Lung (tissue), 16 donors: ENCODE results near the gene OR5D18. TPM values are rescaled to one million over a fixed set of nuclear protein-coding genes. Genes with fewer than 3 reads are reported as not detected.

Source experiments
- ATAC-seq: fragments of 200-7000 bp; cut with Tn5 transposase; one replicate; pipeline ENCODE4 v1.9.1; 2020; ENCODE audit warnings: moderate number of reproducible peaks; ENCODE audit not compliant: insufficient read depth, low FRiP score
- DNase-seq, 3 donors: peaks; one replicate each; pipeline ENCODE4 v3.0.0-alpha.2; 2013 to 2017
- H3K27ac ChIP-seq, 2 donors: one replicate each; pipeline ENCODE4 v1.5.1; 2013; ENCODE audit warnings: mild to moderate bottlenecking in 2 of 2, moderate library complexity in 2 of 2, control low read depth in 1 of 2, inconsistent platforms in 1 of 2, low read depth in 1 of 2, low read length in 1 of 2
- H3K27me3 ChIP-seq, 3 donors: one replicate each; pipeline ENCODE4 v1.5.1; 2013; ENCODE audit warnings: low read length in 2 of 3; ENCODE audit not compliant: control insufficient read depth in 3 of 3, insufficient read depth in 3 of 3
- H3K36me3 ChIP-seq, 4 donors: one replicate each; pipeline ENCODE4 v1.5.1; 2013; ENCODE audit warnings: low read length in 4 of 4, mild to moderate bottlenecking in 1 of 4, moderate library complexity in 1 of 4; ENCODE audit not compliant: control insufficient read depth in 4 of 4, insufficient read depth in 4 of 4
- H3K4me1 ChIP-seq, 5 donors: one replicate each; pipeline ENCODE4 v1.5.1; 2013; ENCODE audit warnings: low read length in 5 of 5, mild to moderate bottlenecking in 2 of 5, moderate library complexity in 1 of 5; ENCODE audit not compliant: control insufficient read depth in 5 of 5, insufficient read depth in 5 of 5
- H3K4me3 ChIP-seq: one replicate; pipeline ENCODE4 v1.5.1; 2013; ENCODE audit warnings: mild to moderate bottlenecking, control low read depth, moderate library complexity
- H3K9ac ChIP-seq, 2 donors: one replicate each; pipeline ENCODE4 v1.5.1; 2013; ENCODE audit warnings: low read length in 2 of 2, control low read depth in 1 of 2; ENCODE audit not compliant: insufficient read depth in 1 of 2
- H3K9me3 ChIP-seq, 4 donors: one replicate each; pipeline ENCODE4 v1.5.1; 2013; ENCODE audit warnings: low read length in 3 of 4, mild to moderate bottlenecking in 1 of 4, moderate library complexity in 1 of 4; ENCODE audit not compliant: control insufficient read depth in 4 of 4, insufficient read depth in 3 of 4
- CTCF ChIP-seq: IDR thresholded peaks from 2 replicates; pipeline ENCODE4 v1.5.1; 2012; ENCODE audit warnings: mild to moderate bottlenecking; ENCODE audit errors: control extremely low read depth, extremely low read depth
- WGBS, 2 donors: extraction: QIAGEN DNeasy Blood & Tissue Kit; methylation state at CpG; one replicate each; pipeline ENCODE4 v1.1.7; 2013; 5-methylcytosine and 5-hydroxymethylcytosine counted together
- long read RNA-seq, 5 donors: transcript quantifications; one replicate each; lab custom pipeline, GENCODE V29; 2026
- polyA plus RNA-seq, 2 donors: library from polyadenylated mRNA; stranded (reverse); fragments of 200-250 nt; gene quantifications; one replicate each; pipeline ENCODE4 v1.2.1, GENCODE V29; 2013
- total RNA-seq, 2 donors: library from RNA; depleted of rRNA in 1 of 2; stranded (reverse); fragments of >200 nt in 1 of 2; gene quantifications; one replicate each; pipeline ENCODE4 v1.2.1, GENCODE V29; 2014 to 2021
- donor health status: control.
- donor health status: control.
- donor health status: Bipolar disorder and iron deficiency.
- donor health status: healthy.
- donor health status: DM: yes; HTN: yes; CAD: no.

Gene OR5D18
- total RNA-seq (not detected), polyA plus RNA-seq (not detected)
- long read RNA-seq, donor 1, result 0 reads
- long read RNA-seq, donor 2, result 0 reads
- long read RNA-seq, donor 3, result 0 reads
- long read RNA-seq, donor 4, result 0 reads
- long read RNA-seq, donor 5, result 0 reads

GRCh38 chr11:55819330-55819729 lies at the start of gene OR5D18:
Gene OR5D18, plus strand, starts transcription at chr11:55819630. Its CDS starts 0 bp downstream, at chr11:55819630.
- Histone ChIP-seq H3K9me3 (peaks cover 0 to 11% (median 0%) of the 10 kb centered on the region in 4 donors), H3K36me3 (no peaks in the 10 kb centered on the region), H3K9ac (no peak within 1 kb of the TSS), H3K27me3 (no peaks in the 10 kb centered on the region), H3K27ac (no peak within 1 kb of the TSS), H3K4me1 (no peaks in the 10 kb centered on the region), H3K4me3 (no peak within 1 kb of the TSS)
- DNase-seq (no peak), ATAC-seq (no peak)
- TF ChIP-seq CTCF, result no peak
- WGBS, 2 donors, result 85 to 86% methylated on average over 5 of the region's 5 CpGs

DNA sequence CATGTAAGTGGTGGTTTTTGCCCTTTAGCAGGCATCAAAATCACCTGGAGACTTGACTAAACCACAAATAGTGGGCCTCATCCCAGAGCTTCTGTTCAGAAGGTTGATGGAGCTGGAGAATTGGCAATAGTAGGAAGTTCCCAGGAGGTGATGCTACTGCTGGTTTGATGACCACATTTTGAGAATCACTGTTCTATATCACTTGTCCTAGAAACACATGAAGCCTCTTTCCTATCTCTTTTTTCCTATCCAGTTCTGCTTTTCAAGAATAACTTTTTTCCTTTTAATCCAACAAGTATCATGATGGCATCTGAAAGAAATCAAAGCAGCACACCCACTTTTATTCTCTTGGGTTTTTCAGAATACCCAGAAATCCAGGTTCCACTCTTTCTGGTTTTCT lies 46.3 kb upstream of the OR5D18 start, which contains the start of gene OR5D13:
TSS of gene OR5D13 (plus strand) at position 301 of the 400 bp plus-strand sequence. CDS start at position 301, 0 bp downstream.
- no peak within 1 kb of the TSS for H3K9ac ChIP-seq
- no peak within 1 kb of the TSS for H3K27ac ChIP-seq
- DNase-seq (no peak), ATAC-seq (no peak)
- H3K4me3 ChIP-seq, result no peak within 1 kb of the TSS
- peaks cover 2 to 5% (median 3%) of the 10 kb centered on the region in 4 donors for H3K9me3 ChIP-seq
- no peak for TF ChIP-seq CTCF
- H3K36me3 ChIP-seq, result no peaks in the 10 kb centered on the region
- no peaks in the 10 kb centered on the region for H3K27me3 ChIP-seq
- H3K4me1 ChIP-seq, result no peaks in the 10 kb centered on the region

DNA sequence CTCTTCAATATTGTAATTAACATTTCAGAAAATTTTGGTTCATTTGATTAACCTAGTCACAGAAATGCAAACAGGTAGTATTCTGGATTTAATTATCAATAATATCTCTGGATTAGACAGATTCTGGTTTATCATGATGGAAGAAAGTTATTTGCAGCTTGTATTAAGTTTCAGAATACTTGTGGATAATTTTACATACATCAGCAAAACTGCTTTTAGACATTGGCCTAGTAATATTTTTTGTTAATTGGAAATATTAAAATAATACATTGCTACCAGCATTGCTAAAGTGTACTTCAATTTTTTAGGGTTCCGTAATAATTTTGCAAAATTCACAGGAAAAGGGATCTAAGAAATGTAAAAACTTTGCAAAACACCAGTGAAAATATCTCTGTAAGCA lies 27.8 kb upstream of the OR5D18 start:
- H3K4me3 ChIP-seq, result no peak overlapping the region
- no peak for DNase-seq
- H3K9ac ChIP-seq, result no peak overlapping the region
- no peaks in the 10 kb centered on the region for H3K36me3 ChIP-seq
- H3K9me3 ChIP-seq, result peaks cover 0 to 17% (median 1%) of the 10 kb centered on the region in 4 donors
- WGBS, 2 donors, result 83 to 86% methylated on average over 1 of the region's 1 CpG
- no peaks in the 10 kb centered on the region for H3K27me3 ChIP-seq
- TF ChIP-seq CTCF, result no peak
- no peaks in the 10 kb centered on the region for H3K4me1 ChIP-seq
- H3K27ac ChIP-seq, result no peak overlapping the region
- no peak for ATAC-seq

DNA sequence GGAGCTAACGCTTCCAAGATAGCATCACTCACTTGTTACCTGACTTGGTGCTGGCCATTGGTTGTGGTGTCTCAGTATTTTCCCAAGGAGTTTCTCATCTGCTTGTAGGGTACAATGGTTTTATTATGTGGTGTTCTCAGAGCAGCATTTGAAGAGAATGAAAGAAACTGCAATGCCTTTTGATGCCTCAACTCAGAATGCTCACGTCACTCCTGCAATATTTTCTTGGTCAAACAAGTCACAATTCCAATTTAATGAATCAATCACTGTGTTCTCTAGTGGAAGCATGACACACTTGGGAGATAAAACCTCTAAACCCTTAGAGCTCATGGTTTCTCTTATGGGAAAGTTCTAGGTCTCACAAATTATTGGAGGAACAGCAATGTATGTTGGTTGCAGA lies 26.1 kb upstream of the OR5D18 start:
- no peak overlapping the region for H3K9ac ChIP-seq

More for the DNA sequence above, 26.1 kb upstream of the OR5D18 start:
- no peak for ATAC-seq
- DNase-seq, result no peak
- WGBS, 2 donors, result 64 to 79% methylated on average over 2 of the region's 2 CpGs
- no peaks in the 10 kb centered on the region for H3K27me3 ChIP-seq
- TF ChIP-seq CTCF, result no peak
- peaks cover 0 to 10% (median 1%) of the 10 kb centered on the region in 4 donors for H3K9me3 ChIP-seq
- H3K27ac ChIP-seq, result no peak overlapping the region
- H3K4me1 ChIP-seq, result no peaks in the 10 kb centered on the region
- H3K4me3 ChIP-seq, result no peak overlapping the region
- H3K36me3 ChIP-seq, result no peaks in the 10 kb centered on the region
